ENCODE measurements around the gene PAQR4.

PAQR4 gene

GRCh38 chr16:2924901-2925755 lies 44.0 kb upstream of the PAQR4 start:
- Histone ChIP-seq H3K9ac (ENCODE audit: low read depth, low read length, poor library complexity) (peak overlapping the region; percentile 44), H3K79me1 (ENCODE audit: low read depth, low read length) (peaks cover 5% of the 10 kb centered on the region), H3K36me3 (replicated peaks in 1 of 2; ENCODE audit: control insufficient read depth in 2 of 2, insufficient read depth in 2 of 2, low read length in 2 of 2) (peaks cover 0 to 16% of the 10 kb centered on the region in 2 donors), H2BK5ac (ENCODE audit: low read length) (peak overlapping the region; percentile 39), H2AK5ac (ENCODE audit: low read depth, low read length) (peak overlapping the region; percentile 93), H4K8ac (ENCODE audit: low read depth, low read length) (no peak overlapping the region), H2BK120ac (ENCODE audit: low read depth, low read length) (peak overlapping the region; percentile 41), H2AFZ (ENCODE audit: low read length) (no peak overlapping the region), H3K23ac (ENCODE audit: low read depth, low read length, poor library complexity) (peak overlapping the region; percentile 91), H3K4me1 (ENCODE audit: control insufficient read depth in 2 of 2, insufficient read depth in 1 of 2, low read depth in 1 of 2, low read length in 2 of 2) (peaks cover 0 to 17% of the 10 kb centered on the region in 2 donors), H3K18ac (ENCODE audit: low read length) (peak overlapping the region; percentile 93), H3K27ac (replicated peaks; ENCODE audit: low read length) (no peak overlapping the region), H4K91ac (ENCODE audit: low read depth, low read length, poor library complexity) (peak overlapping the region; percentile 85), H3K9me3 (replicated peaks in 1 of 2; ENCODE audit: control insufficient read depth in 2 of 2, insufficient read depth in 1 of 2, low read depth in 1 of 2, low read length in 2 of 2) (no peaks in the 10 kb centered on the region), H3K4ac (ENCODE audit: low read length) (no peak overlapping the region), H3K27me3 (ENCODE audit: control insufficient read depth in 3 of 3, insufficient read depth in 3 of 3, low read depth in 1 of 3, low read length in 3 of 3) (no peaks in the 10 kb centered on the region), H3K4me2 (ENCODE audit: insufficient read depth, low read length, poor library complexity, severe bottlenecking) (peak overlapping the region; percentile 18), H3K4me3 (ENCODE audit: low read length in 2 of 2) (peak overlapping the region in 1 of 2 donors; percentile 67), H2BK15ac (ENCODE audit: low read length) (no peak overlapping the region), H2BK12ac (ENCODE audit: low read length) (no peak overlapping the region), H3K14ac (ENCODE audit: low read length) (peak overlapping the region; percentile 47)
- WGBS, 2 donors (ENCODE audit: extremely low coverage in 2 of 2, insufficient read length in 2 of 2, insufficient replicate concordance in 1 of 2): no CpG with 5 or more reads among the region's 42 CpGs
- DNase-seq (ENCODE audit: low spot score): peak; percentile 36

- H3K4me1 ChIP-seq (ENCODE audit: control insufficient read depth in 2 of 2, insufficient read depth in 1 of 2, low read depth in 1 of 2, low read length in 2 of 2): peaks cover 0 to 17% of the 10 kb centered on the region in 2 donors
- H2BK5ac ChIP-seq (ENCODE audit: low read length): no peak overlapping the region
- peak overlapping the region; percentile 72 for H4K8ac ChIP-seq (ENCODE audit: low read depth, low read length)
- no peak for DNase-seq (ENCODE audit: low spot score)
- H2AK5ac ChIP-seq (ENCODE audit: low read depth, low read length): peak overlapping the region; percentile 93
- peak overlapping the region; percentile 18 for H3K4me2 ChIP-seq (ENCODE audit: insufficient read depth, low read length, poor library complexity, severe bottlenecking)
- H3K9me3 ChIP-seq (replicated peaks in 1 of 2; ENCODE audit: control insufficient read depth in 2 of 2, insufficient read depth in 1 of 2, low read depth in 1 of 2, low read length in 2 of 2): no peaks in the 10 kb centered on the region
- no peak overlapping the region for H2AFZ ChIP-seq (ENCODE audit: low read length)
- H3K18ac ChIP-seq (ENCODE audit: low read length): peak overlapping the region; percentile 93
- no peak overlapping the region for H3K4me3 ChIP-seq (ENCODE audit: low read length in 2 of 2)
- H2BK12ac ChIP-seq (ENCODE audit: low read length): no peak overlapping the region
- no CpG with 5 or more reads among the region's 9 CpGs for WGBS, 2 donors (ENCODE audit: extremely low coverage in 2 of 2, insufficient read length in 2 of 2, insufficient replicate concordance in 1 of 2)
- H3K79me1 ChIP-seq (ENCODE audit: low read depth, low read length): peaks cover 5% of the 10 kb centered on the region
- no peak overlapping the region for H3K4ac ChIP-seq (ENCODE audit: low read length)
- H2BK15ac ChIP-seq (ENCODE audit: low read length): no peak overlapping the region
- peak overlapping the region; percentile 41 for H2BK120ac ChIP-seq (ENCODE audit: low read depth, low read length)
- no peaks in the 10 kb centered on the region for H3K27me3 ChIP-seq (ENCODE audit: control insufficient read depth in 3 of 3, insufficient read depth in 3 of 3, low read depth in 1 of 3, low read length in 3 of 3)
- H3K9ac ChIP-seq (ENCODE audit: low read depth, low read length, poor library complexity): peak overlapping the region; percentile 44
- no peak overlapping the region for H3K14ac ChIP-seq (ENCODE audit: low read length)
- no peak overlapping the region for H4K91ac ChIP-seq (ENCODE audit: low read depth, low read length, poor library complexity)
- H3K36me3 ChIP-seq (replicated peaks in 1 of 2; ENCODE audit: control insufficient read depth in 2 of 2, insufficient read depth in 2 of 2, low read length in 2 of 2): peaks cover 0 to 15% of the 10 kb centered on the region in 2 donors
- no peak overlapping the region for H3K27ac ChIP-seq (replicated peaks; ENCODE audit: low read length)
- H3K23ac ChIP-seq (ENCODE audit: low read depth, low read length, poor library complexity): no peak overlapping the region
These were observed 43.0 kb upstream of the PAQR4 start for GRCh38 chr16:2925951-2926649.

- Histone ChIP-seq H3K79me1 (ENCODE audit: low read depth, low read length) (peaks cover 5% of the 10 kb centered on the region), H3K36me3 (replicated peaks in 1 of 2; ENCODE audit: control insufficient read depth in 2 of 2, insufficient read depth in 2 of 2, low read length in 2 of 2) (peaks cover 0 to 15% of the 10 kb centered on the region in 2 donors)
These were observed 42.5 kb upstream of the PAQR4 start for GRCh38 chr16:2926650-2926999.

More at GRCh38 chr16:2926650-2926999, 42.5 kb upstream of the PAQR4 start:
- Histone ChIP-seq H2BK120ac (ENCODE audit: low read depth, low read length) (no peak overlapping the region), H3K14ac (ENCODE audit: low read length) (no peak overlapping the region), H3K27ac (replicated peaks; ENCODE audit: low read length) (no peak overlapping the region), H3K9me3 (replicated peaks in 1 of 2; ENCODE audit: control insufficient read depth in 2 of 2, insufficient read depth in 1 of 2, low read depth in 1 of 2, low read length in 2 of 2) (no peaks in the 10 kb centered on the region), H3K9ac (ENCODE audit: low read depth, low read length, poor library complexity) (no peak overlapping the region), H3K4ac (ENCODE audit: low read length) (no peak overlapping the region), H4K91ac (ENCODE audit: low read depth, low read length, poor library complexity) (no peak overlapping the region), H2BK5ac (ENCODE audit: low read length) (no peak overlapping the region), H2BK12ac (ENCODE audit: low read length) (no peak overlapping the region), H3K4me1 (ENCODE audit: control insufficient read depth in 2 of 2, insufficient read depth in 1 of 2, low read depth in 1 of 2, low read length in 2 of 2) (peaks cover 0 to 17% of the 10 kb centered on the region in 2 donors), H4K8ac (ENCODE audit: low read depth, low read length) (no peak overlapping the region), H2BK15ac (ENCODE audit: low read length) (no peak overlapping the region), H3K27me3 (ENCODE audit: control insufficient read depth in 3 of 3, insufficient read depth in 3 of 3, low read depth in 1 of 3, low read length in 3 of 3) (no peaks in the 10 kb centered on the region), H3K18ac (ENCODE audit: low read length) (no peak overlapping the region), H3K4me2 (ENCODE audit: insufficient read depth, low read length, poor library complexity, severe bottlenecking) (no peak overlapping the region), H3K4me3 (ENCODE audit: low read length in 2 of 2) (no peak overlapping the region), H2AK5ac (ENCODE audit: low read depth, low read length) (no peak overlapping the region), H2AFZ (ENCODE audit: low read length) (peak overlapping the region; percentile 71), H3K23ac (ENCODE audit: low read depth, low read length, poor library complexity) (no peak overlapping the region)
- no CpG with 5 or more reads among the region's 5 CpGs for WGBS, 2 donors (ENCODE audit: extremely low coverage in 2 of 2, insufficient read length in 2 of 2, insufficient replicate concordance in 1 of 2)
- DNase-seq (ENCODE audit: low spot score): no peak
